HEK293 (cell line): Measurements from ENCODE around the gene ZMYM2.

ENCODE experiments used
- CTCF ChIA-PET: fragments of 350-600 bp; formaldehyde crosslinking; extraction: SDS; loops from one replicate; lab custom pipeline; 2021; ENCODE audit warnings: antibody characterized with exemption; lab: Yijun Ruan, JAX
- POLR2A ChIA-PET: fragments of 300-600 bp; formaldehyde crosslinking; extraction: SDS; loops from one replicate; lab custom pipeline; 2020; ENCODE audit warnings: antibody characterized with exemption, inconsistent platforms; lab: Yijun Ruan, JAX
- H3K27ac ChIP-seq: fragments of 200-500 bp; sonication (Bioruptor generic); 2 replicates; pipeline ENCODE4 v1.5.1; 2014; ENCODE audit warnings: low read depth, low read length, control low read depth, inconsistent platforms; ENCODE audit errors: extremely low read depth
- H3K36me3 ChIP-seq, 2 experiments: fragments of 200-500 bp in 1 of 2; sonication (Bioruptor generic) in 1 of 2; 1 replicate in 1 of 2; 2 replicates in 1 of 2; pipeline ENCODE4 v1.5.1; 2014 to 2017; ENCODE audit warnings: inconsistent platforms in 2 of 2, low read length in 2 of 2; ENCODE audit not compliant: control insufficient read depth in 2 of 2, insufficient read depth in 1 of 2
- H3K4me1 ChIP-seq: fragments of 200-500 bp; sonication (Bioruptor generic); 2 replicates; pipeline ENCODE4 v1.5.1; 2014; ENCODE audit warnings: mild to moderate bottlenecking, low read length, inconsistent platforms; ENCODE audit not compliant: control insufficient read depth, insufficient read depth
- H3K4me3 ChIP-seq: 2 replicates; pipeline ENCODE4 v1.5.1; 2011; ENCODE audit warnings: low read depth, mild to moderate bottlenecking, control low read depth, low read length, moderate library complexity
- H3K9me3 ChIP-seq: fragments of 200-500 bp; sonication (Bioruptor generic); 2 replicates; pipeline ENCODE4 v1.5.1; 2014; ENCODE audit warnings: low read depth, low read length, inconsistent platforms; ENCODE audit not compliant: control insufficient read depth, insufficient read depth
- EGR2 ChIP-seq: fragments of 450-650 bp; formaldehyde crosslinking; IDR thresholded peaks from 2 replicates; pipeline ENCODE4 v1.5.1; 2016; ENCODE audit warnings: low read depth, missing biosample characterization, missing genetic modification characterization
- GLIS1 ChIP-seq: fragments of 450-650 bp; formaldehyde crosslinking; IDR thresholded peaks from 2 replicates; pipeline ENCODE4 v1.5.1; 2016; ENCODE audit warnings: missing biosample characterization, missing genetic modification characterization
- GLIS2 ChIP-seq: fragments of 450-650 bp; formaldehyde crosslinking; IDR thresholded peaks from 2 replicates; pipeline ENCODE4 v1.5.1; 2016; ENCODE audit warnings: missing biosample characterization, missing genetic modification characterization
- KLF8 ChIP-seq: fragments of 450-650 bp; formaldehyde crosslinking; IDR thresholded peaks from 2 replicates; pipeline ENCODE4 v1.5.1; 2016; ENCODE audit warnings: missing biosample characterization, missing genetic modification characterization
- MEIS1 ChIP-seq: sonication (generic); formaldehyde crosslinking; IDR thresholded peaks from 2 replicates; pipeline ENCODE4 v1.8.1; 2022; ENCODE audit warnings: missing genetic modification reagents, mild to moderate bottlenecking, borderline replicate concordance
- MZF1 ChIP-seq: fragments of 450-650 bp; formaldehyde crosslinking; IDR thresholded peaks from 2 replicates; pipeline ENCODE4 v1.5.1; 2017; ENCODE audit warnings: missing biosample characterization, missing genetic modification characterization, borderline replicate concordance
- SP3 ChIP-seq: fragments of 450-650 bp; formaldehyde crosslinking; IDR thresholded peaks from 2 replicates; pipeline ENCODE4 v1.5.1; 2016; ENCODE audit warnings: missing biosample characterization, missing genetic modification characterization
- ZBTB21 ChIP-seq: fragments of 450-650 bp; formaldehyde crosslinking; IDR thresholded peaks from 2 replicates; pipeline ENCODE4 v1.5.1; 2017; ENCODE audit warnings: missing biosample characterization, missing genetic modification characterization
- ZFHX2 ChIP-seq: fragments of 450-650 bp; formaldehyde crosslinking; conservative IDR thresholded peaks from 2 replicates; pipeline ENCODE4 v1.5.1; 2016; ENCODE audit warnings: missing biosample characterization, missing genetic modification characterization
- ZFP69B ChIP-seq: fragments of 450-650 bp; formaldehyde crosslinking; IDR thresholded peaks from 2 replicates; pipeline ENCODE4 v1.5.1; 2016; ENCODE audit warnings: missing biosample characterization, missing genetic modification characterization
- ZIC2 ChIP-seq: fragments of 450-650 bp; formaldehyde crosslinking; IDR thresholded peaks from 2 replicates; pipeline ENCODE4 v1.5.1; 2016; ENCODE audit warnings: missing biosample characterization, missing genetic modification characterization
- ZNF10 ChIP-seq: fragments of 450-650 bp; formaldehyde crosslinking; IDR thresholded peaks from 2 replicates; pipeline ENCODE4 v1.5.1; 2017; ENCODE audit warnings: missing biosample characterization, missing genetic modification characterization
- ZNF114 ChIP-seq: fragments of 450-650 bp; formaldehyde crosslinking; IDR thresholded peaks from 2 replicates; pipeline ENCODE4 v1.5.0; 2017; ENCODE audit warnings: missing biosample characterization, missing genetic modification characterization
- ZNF138 ChIP-seq: fragments of 450-650 bp; formaldehyde crosslinking; IDR thresholded peaks from 2 replicates; pipeline ENCODE4 v1.5.1; 2016; ENCODE audit warnings: missing biosample characterization, missing genetic modification characterization, borderline replicate concordance
- ZNF146 ChIP-seq: fragments of 450-650 bp; formaldehyde crosslinking; IDR thresholded peaks from 2 replicates; pipeline ENCODE4 v1.5.1; 2016; ENCODE audit warnings: missing biosample characterization, missing genetic modification characterization
- ZNF335 ChIP-seq: fragments of 450-650 bp; formaldehyde crosslinking; conservative IDR thresholded peaks from 2 replicates; pipeline ENCODE4 v1.5.1; 2016; ENCODE audit warnings: missing biosample characterization, missing genetic modification characterization
- ZNF366 ChIP-seq: fragments of 450-650 bp; formaldehyde crosslinking; conservative IDR thresholded peaks from 2 replicates; pipeline ENCODE4 v1.5.1; 2016; ENCODE audit warnings: missing biosample characterization, missing genetic modification characterization
- ZNF561 ChIP-seq: fragments of 450-650 bp; IDR thresholded peaks from 2 replicates; pipeline ENCODE4 v1.5.1; 2018; ENCODE audit warnings: missing biosample characterization, missing genetic modification characterization, borderline replicate concordance
- ZNF626 ChIP-seq: fragments of 450-650 bp; sonication (Bioruptor Pico); formaldehyde crosslinking; IDR thresholded peaks from 2 replicates; pipeline ENCODE4 v1.5.1; 2018; ENCODE audit warnings: missing biosample characterization, missing genetic modification characterization, inconsistent platforms
- ZNF629 ChIP-seq: fragments of 450-650 bp; formaldehyde crosslinking; IDR thresholded peaks from 2 replicates; pipeline ENCODE4 v1.5.1; 2017; ENCODE audit warnings: missing biosample characterization, missing genetic modification characterization
- ZNF677 ChIP-seq: fragments of 450-650 bp; IDR thresholded peaks from 2 replicates; pipeline ENCODE4 v1.5.0; 2018; ENCODE audit warnings: missing biosample characterization, mild to moderate bottlenecking, missing genetic modification characterization, moderate library complexity
- ZNF707 ChIP-seq: fragments of 450-650 bp; formaldehyde crosslinking; IDR thresholded peaks from 2 replicates; pipeline ENCODE4 v1.5.1; 2016; ENCODE audit warnings: missing biosample characterization, missing genetic modification characterization
- TF ChIP-seq, protein P1 (sequence below): IDR thresholded peaks from 2 replicates; pipeline ENCODE4 v1.6.1; 2011; ENCODE audit warnings: mild to moderate bottlenecking, low read depth, low read length, borderline replicate concordance
- TF ChIP-seq, protein P2 (sequence below): fragments of 450-650 bp; formaldehyde crosslinking; IDR thresholded peaks from 2 replicates; pipeline ENCODE4 v1.5.1; 2017; ENCODE audit warnings: missing biosample characterization, missing genetic modification characterization
- TF ChIP-seq, protein P3 (sequence below): fragments of 450-650 bp; formaldehyde crosslinking; IDR thresholded peaks from 2 replicates; pipeline ENCODE4 v1.5.1; 2017; ENCODE audit warnings: missing biosample characterization, missing genetic modification characterization
- TF ChIP-seq, protein P4 (sequence below): fragments of 450-650 bp; formaldehyde crosslinking; IDR thresholded peaks from 2 replicates; pipeline ENCODE4 v1.5.1; 2016; ENCODE audit warnings: missing biosample characterization, missing genetic modification characterization

The ZMYM2 gene

DNA sequence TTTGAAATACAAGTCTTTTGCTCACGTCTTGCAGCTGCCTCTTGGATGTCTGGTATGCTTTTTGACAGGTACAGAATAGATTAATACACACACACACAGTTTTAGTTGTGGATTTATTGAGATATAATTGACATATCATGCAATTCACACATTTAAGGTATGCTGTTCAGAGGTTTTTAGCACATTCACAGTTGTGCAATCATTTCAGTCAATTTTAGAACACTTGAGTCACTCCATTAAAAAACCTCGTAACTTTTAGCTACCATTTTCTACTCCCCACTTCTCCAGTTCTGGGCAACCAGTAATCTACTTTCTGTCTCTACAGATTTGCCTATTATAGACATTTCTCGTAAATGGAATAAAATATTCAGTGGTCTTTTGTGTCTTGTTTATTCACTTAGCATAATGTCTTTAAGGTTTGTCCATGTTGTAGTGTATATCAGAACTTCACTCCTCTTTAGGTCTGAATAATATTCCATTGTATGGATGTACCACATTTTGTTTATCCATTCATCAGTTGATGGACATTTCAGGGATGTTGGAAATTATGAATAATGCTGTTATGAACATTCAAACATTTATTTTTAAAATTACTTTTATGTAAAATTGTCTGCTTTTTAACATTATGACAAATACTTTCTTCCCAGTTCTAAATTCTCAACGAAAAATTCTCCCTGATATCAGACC, 2.5 kb upstream of the ZMYM2 start:
- Histone ChIP-seq H3K36me3 (peaks cover 0 to 8% of the 10 kb centered on the region in 2 experiments; a peak in 1 of 3 replicates), H3K9me3 (no peaks in the 10 kb centered on the region), H3K4me1 (no peaks in the 10 kb centered on the region), H3K27ac (no peak overlapping the region), H3K4me3 (no peak overlapping the region)
- ChIA-PET POLR2A (no interaction called here), CTCF (interaction anchor here (0.5 to 1.5 kb wide), 2 partner anchors 29 to 206 kb away, joined by 4 to 6 read pairs; no protein-coding TSS in a partner anchor)
- TF ChIP-seq GLIS1 (tag by site-specific recombination), result no peak
- TF ChIP-seq ZNF146 (tag by site-specific recombination), result peak; percentile 20; the same call in 1 of the 2 replicates
- TF ChIP-seq ZNF10 (tag by site-specific recombination), result peak; percentile 75
- TF ChIP-seq ZNF114 (tag by site-specific recombination), result no peak
- TF ChIP-seq MEIS1 (CRISPR knock-in tag), result no peak
- TF ChIP-seq ZNF138, result no peak

DNA sequence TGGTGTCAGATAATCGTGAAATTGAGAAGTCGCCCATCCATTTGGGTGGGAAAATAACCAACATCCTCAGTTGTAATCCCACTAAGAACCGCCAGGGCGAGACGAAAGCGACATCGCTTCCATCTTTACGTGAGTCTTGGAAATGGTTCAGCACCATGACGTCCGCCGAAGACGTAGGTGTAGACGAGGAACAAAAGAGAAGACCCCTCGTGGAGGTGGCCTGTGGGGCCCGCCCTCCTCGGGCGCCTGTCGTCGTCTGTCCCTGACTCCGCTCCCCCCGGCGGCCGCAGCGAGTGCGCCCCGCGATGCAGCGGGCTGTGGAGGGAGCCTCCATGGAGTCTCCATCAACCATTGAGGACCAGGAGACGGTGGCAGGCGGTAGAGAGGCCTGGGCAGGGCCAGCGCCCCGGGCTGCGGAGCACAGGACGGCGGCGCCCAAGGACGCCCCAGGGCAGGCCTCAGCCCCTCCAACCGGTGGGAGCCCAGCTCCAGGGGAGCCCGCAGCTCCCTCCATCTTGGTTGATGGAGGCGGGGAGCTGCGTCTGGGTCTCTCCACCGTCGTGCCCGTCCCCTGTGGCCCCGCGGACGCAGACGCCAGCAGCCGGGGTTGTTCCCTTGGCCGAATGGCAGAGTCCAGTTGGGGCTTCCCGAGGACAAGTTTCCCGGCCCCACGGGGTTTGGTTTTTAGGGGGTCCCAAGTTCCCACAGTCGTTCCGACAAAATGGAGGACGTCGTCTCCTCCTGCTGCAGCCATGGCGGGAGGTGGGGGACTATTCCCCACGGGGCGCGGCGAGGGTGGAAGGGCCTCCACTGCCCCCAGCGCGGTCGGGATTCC, 990 bp upstream of the ZMYM2 start:
- H3K36me3 ChIP-seq, result peaks cover 6 to 20% of the 10 kb centered on the region in 2 experiments; a peak in 2 of 3 replicates
- ChIA-PET CTCF (no interaction called here), POLR2A (interaction anchor here (0.8 kb wide), 1 partner anchor 94 kb away, joined by 4 read pairs; the partner anchor contains the start of gene ZMYM5)
- peak overlapping the region; percentile 47 for H3K4me3 ChIP-seq
- peak overlapping the region; percentile 92 for H3K27ac ChIP-seq
- no peaks in the 10 kb centered on the region for H3K9me3 ChIP-seq
- H3K4me1 ChIP-seq, result 0 out of 2 replicates have a peak, but pooled peaks cover 2% of the 10 kb centered on the region
- TF ChIP-seq ZIC2 (tag by site-specific recombination), result peak; percentile 77
- peak; percentile 9; the same call in 1 of the 2 replicates for TF ChIP-seq EGR2
- TF ChIP-seq ZNF629 (tag by site-specific recombination), result peak; percentile 98
- TF ChIP-seq, protein P1, sequence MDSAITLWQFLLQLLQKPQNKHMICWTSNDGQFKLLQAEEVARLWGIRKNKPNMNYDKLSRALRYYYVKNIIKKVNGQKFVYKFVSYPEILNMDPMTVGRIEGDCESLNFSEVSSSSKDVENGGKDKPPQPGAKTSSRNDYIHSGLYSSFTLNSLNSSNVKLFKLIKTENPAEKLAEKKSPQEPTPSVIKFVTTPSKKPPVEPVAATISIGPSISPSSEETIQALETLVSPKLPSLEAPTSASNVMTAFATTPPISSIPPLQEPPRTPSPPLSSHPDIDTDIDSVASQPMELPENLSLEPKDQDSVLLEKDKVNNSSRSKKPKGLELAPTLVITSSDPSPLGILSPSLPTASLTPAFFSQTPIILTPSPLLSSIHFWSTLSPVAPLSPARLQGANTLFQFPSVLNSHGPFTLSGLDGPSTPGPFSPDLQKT, result no peak
- TF ChIP-seq KLF8 (tag by site-specific recombination), result peak; percentile 13; the same call in 1 of the 2 replicates
- peak; percentile 87 for TF ChIP-seq ZNF335 (tag by site-specific recombination)
- peak; percentile 71; the same call in 1 of the 2 replicates for TF ChIP-seq MZF1 (tag by site-specific recombination)
- peak; percentile 96 for TF ChIP-seq ZFP69B (tag by site-specific recombination)
- TF ChIP-seq, protein P2, sequence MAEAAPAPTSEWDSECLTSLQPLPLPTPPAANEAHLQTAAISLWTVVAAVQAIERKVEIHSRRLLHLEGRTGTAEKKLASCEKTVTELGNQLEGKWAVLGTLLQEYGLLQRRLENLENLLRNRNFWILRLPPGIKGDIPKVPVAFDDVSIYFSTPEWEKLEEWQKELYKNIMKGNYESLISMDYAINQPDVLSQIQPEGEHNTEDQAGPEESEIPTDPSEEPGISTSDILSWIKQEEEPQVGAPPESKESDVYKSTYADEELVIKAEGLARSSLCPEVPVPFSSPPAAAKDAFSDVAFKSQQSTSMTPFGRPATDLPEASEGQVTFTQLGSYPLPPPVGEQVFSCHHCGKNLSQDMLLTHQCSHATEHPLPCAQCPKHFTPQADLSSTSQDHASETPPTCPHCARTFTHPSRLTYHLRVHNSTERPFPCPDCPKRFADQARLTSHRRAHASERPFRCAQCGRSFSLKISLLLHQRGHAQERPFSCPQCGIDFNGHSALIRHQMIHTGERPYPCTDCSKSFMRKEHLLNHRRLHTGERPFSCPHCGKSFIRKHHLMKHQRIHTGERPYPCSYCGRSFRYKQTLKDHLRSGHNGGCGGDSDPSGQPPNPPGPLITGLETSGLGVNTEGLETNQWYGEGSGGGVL (tag by site-specific recombination), result no peak
- TF ChIP-seq, protein P3, sequence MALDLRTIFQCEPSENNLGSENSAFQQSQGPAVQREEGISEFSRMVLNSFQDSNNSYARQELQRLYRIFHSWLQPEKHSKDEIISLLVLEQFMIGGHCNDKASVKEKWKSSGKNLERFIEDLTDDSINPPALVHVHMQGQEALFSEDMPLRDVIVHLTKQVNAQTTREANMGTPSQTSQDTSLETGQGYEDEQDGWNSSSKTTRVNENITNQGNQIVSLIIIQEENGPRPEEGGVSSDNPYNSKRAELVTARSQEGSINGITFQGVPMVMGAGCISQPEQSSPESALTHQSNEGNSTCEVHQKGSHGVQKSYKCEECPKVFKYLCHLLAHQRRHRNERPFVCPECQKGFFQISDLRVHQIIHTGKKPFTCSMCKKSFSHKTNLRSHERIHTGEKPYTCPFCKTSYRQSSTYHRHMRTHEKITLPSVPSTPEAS (tag by site-specific recombination), result 0 out of 2 replicates have a peak, but pooled peaks have one; percentile 5
- TF ChIP-seq GLIS2 (tag by site-specific recombination), result peak; percentile 87
- no peak for TF ChIP-seq ZNF707 (tag by site-specific recombination)
- peak; percentile 65; the same call in 1 of the 2 replicates for TF ChIP-seq ZNF10 (tag by site-specific recombination)
- peak; percentile 26; the same call in 1 of the 2 replicates for TF ChIP-seq ZNF677
- TF ChIP-seq SP3 (tag by site-specific recombination), result 0 out of 2 replicates have a peak, but pooled peaks have one; percentile 19
- TF ChIP-seq GLIS1 (tag by site-specific recombination), result peak; percentile 54
- TF ChIP-seq ZBTB21 (tag by site-specific recombination), result peak; percentile 96
- no peak for TF ChIP-seq ZNF626 (tag by site-specific recombination)
- TF ChIP-seq ZFHX2 (tag by site-specific recombination), result peak; percentile 44
- TF ChIP-seq, protein P4, sequence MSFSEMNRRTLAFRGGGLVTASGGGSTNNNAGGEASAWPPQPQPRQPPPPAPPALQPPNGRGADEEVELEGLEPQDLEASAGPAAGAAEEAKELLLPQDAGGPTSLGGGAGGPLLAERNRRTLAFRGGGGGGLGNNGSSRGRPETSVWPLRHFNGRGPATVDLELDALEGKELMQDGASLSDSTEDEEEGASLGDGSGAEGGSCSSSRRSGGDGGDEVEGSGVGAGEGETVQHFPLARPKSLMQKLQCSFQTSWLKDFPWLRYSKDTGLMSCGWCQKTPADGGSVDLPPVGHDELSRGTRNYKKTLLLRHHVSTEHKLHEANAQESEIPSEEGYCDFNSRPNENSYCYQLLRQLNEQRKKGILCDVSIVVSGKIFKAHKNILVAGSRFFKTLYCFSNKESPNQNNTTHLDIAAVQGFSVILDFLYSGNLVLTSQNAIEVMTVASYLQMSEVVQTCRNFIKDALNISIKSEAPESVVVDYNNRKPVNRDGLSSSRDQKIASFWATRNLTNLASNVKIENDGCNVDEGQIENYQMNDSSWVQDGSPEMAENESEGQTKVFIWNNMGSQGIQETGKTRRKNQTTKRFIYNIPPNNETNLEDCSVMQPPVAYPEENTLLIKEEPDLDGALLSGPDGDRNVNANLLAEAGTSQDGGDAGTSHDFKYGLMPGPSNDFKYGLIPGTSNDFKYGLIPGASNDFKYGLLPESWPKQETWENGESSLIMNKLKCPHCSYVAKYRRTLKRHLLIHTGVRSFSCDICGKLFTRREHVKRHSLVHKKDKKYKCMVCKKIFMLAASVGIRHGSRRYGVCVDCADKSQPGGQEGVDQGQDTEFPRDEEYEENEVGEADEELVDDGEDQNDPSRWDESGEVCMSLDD (tag by site-specific recombination), result peak; percentile 95
- TF ChIP-seq ZNF561, result peak; percentile 71; the same call in 1 of the 2 replicates
- peak; percentile 66; the same call in 1 of the 2 replicates for TF ChIP-seq ZNF366 (tag by site-specific recombination)
